ENCODE data around the gene DENND1A. TPM values are rescaled to one million over a fixed set of nuclear protein-coding genes. Genes with fewer than 3 reads are reported as not detected.

DENND1A gene
- total RNA-seq, 4 donors from 2014 or later = 17.6 to 33.8 (median 22.9) TPM

GRCh38 chr9:123394291-123395235 lies 535.4 kb downstream of the DENND1A start:
- TF ChIP-seq CTCF (IDR thresholded peaks at IDR 0.05; ENCODE audit: low read depth) = no peak

- no peak for TF ChIP-seq CTCF (IDR thresholded peaks at IDR 0.05; ENCODE audit: low read depth)
Measured at GRCh38 chr9:123392802-123393201, 537.1 kb downstream of the DENND1A start.

- TF ChIP-seq CTCF (IDR thresholded peaks at IDR 0.05; ENCODE audit: low read depth) = no peak
Measured at GRCh38 chr9:123391946-123392345, 538.0 kb downstream of the DENND1A start.

GRCh38 chr9:123391233-123391632 lies 538.7 kb downstream of the DENND1A start:
- TF ChIP-seq CTCF (IDR thresholded peaks at IDR 0.05; ENCODE audit: low read depth) = no peak

GRCh38 chr9:123390337-123391135 lies 539.4 kb downstream of the DENND1A start:
- TF ChIP-seq CTCF (IDR thresholded peaks at IDR 0.05; ENCODE audit: low read depth) = no peak

- no peak for TF ChIP-seq CTCF (IDR thresholded peaks at IDR 0.05; ENCODE audit: low read depth)
Measured at GRCh38 chr9:123389698-123390097, 540.2 kb downstream of the DENND1A start.

GRCh38 chr9:123389070-123389469 lies 540.9 kb downstream of the DENND1A start:
- no peak for TF ChIP-seq CTCF (IDR thresholded peaks at IDR 0.05; ENCODE audit: low read depth)

Data from subcutaneous adipose tissue (tissue), 4 donors.